HEK293 (cell line): ENCODE data around the gene MYO1D.

Source experiments
- CTCF ChIA-PET: fragments of 350-600 bp; formaldehyde crosslinking; extraction: SDS; loops from one replicate; lab custom pipeline; 2021; ENCODE audit warnings: antibody characterized with exemption; lab: Yijun Ruan, JAX
- POLR2A ChIA-PET: fragments of 300-600 bp; formaldehyde crosslinking; extraction: SDS; loops from one replicate; lab custom pipeline; 2020; ENCODE audit warnings: antibody characterized with exemption, inconsistent platforms; lab: Yijun Ruan, JAX
- H3K27ac ChIP-seq: fragments of 200-500 bp; sonication (Bioruptor generic); 2 replicates; pipeline ENCODE4 v1.5.1; 2014; ENCODE audit warnings: low read depth, low read length, control low read depth, inconsistent platforms; ENCODE audit errors: extremely low read depth
- H3K36me3 ChIP-seq, 2 experiments: fragments of 200-500 bp in 1 of 2; sonication (Bioruptor generic) in 1 of 2; 1 replicate in 1 of 2; 2 replicates in 1 of 2; pipeline ENCODE4 v1.5.1; 2014 to 2017; ENCODE audit warnings: inconsistent platforms in 2 of 2, low read length in 2 of 2; ENCODE audit not compliant: control insufficient read depth in 2 of 2, insufficient read depth in 1 of 2
- H3K4me1 ChIP-seq: fragments of 200-500 bp; sonication (Bioruptor generic); 2 replicates; pipeline ENCODE4 v1.5.1; 2014; ENCODE audit warnings: mild to moderate bottlenecking, low read length, inconsistent platforms; ENCODE audit not compliant: control insufficient read depth, insufficient read depth
- H3K4me3 ChIP-seq: 2 replicates; pipeline ENCODE4 v1.5.1; 2011; ENCODE audit warnings: low read depth, mild to moderate bottlenecking, control low read depth, low read length, moderate library complexity
- H3K9me3 ChIP-seq: fragments of 200-500 bp; sonication (Bioruptor generic); 2 replicates; pipeline ENCODE4 v1.5.1; 2014; ENCODE audit warnings: low read depth, low read length, inconsistent platforms; ENCODE audit not compliant: control insufficient read depth, insufficient read depth
- MEIS1 ChIP-seq: sonication (generic); formaldehyde crosslinking; IDR thresholded peaks from 2 replicates; pipeline ENCODE4 v1.8.1; 2022; ENCODE audit warnings: missing genetic modification reagents, mild to moderate bottlenecking, borderline replicate concordance
- SETDB1 ChIP-seq: IDR thresholded peaks from one replicate; pipeline ENCODE4 v1.6.1; 2017; ENCODE audit warnings: mild to moderate bottlenecking, low read length, moderate library complexity, mixed read lengths; ENCODE audit not compliant: insufficient read length
- SP2 ChIP-seq: fragments of 450-650 bp; formaldehyde crosslinking; IDR thresholded peaks from 2 replicates; pipeline ENCODE4 v1.5.1; 2016; ENCODE audit warnings: missing biosample characterization, missing genetic modification characterization
- SP7 ChIP-seq: fragments of 450-650 bp; formaldehyde crosslinking; IDR thresholded peaks from 2 replicates; pipeline ENCODE4 v1.5.1; 2016; ENCODE audit warnings: missing biosample characterization, missing genetic modification characterization
- ZFHX2 ChIP-seq: fragments of 450-650 bp; formaldehyde crosslinking; conservative IDR thresholded peaks from 2 replicates; pipeline ENCODE4 v1.5.1; 2016; ENCODE audit warnings: missing biosample characterization, missing genetic modification characterization
- ZNF132 ChIP-seq: fragments of 450-650 bp; formaldehyde crosslinking; IDR thresholded peaks from 2 replicates; pipeline ENCODE4 v1.5.1; 2017; ENCODE audit warnings: missing biosample characterization, missing genetic modification characterization, borderline replicate concordance
- ZNF175 ChIP-seq: fragments of 450-650 bp; formaldehyde crosslinking; IDR thresholded peaks from 2 replicates; pipeline ENCODE4 v1.5.1; 2016; ENCODE audit warnings: missing biosample characterization, missing genetic modification characterization
- ZNF23 ChIP-seq: fragments of 450-650 bp; formaldehyde crosslinking; IDR thresholded peaks from 2 replicates; pipeline ENCODE4 v1.5.1; 2016; ENCODE audit warnings: missing biosample characterization, missing genetic modification characterization, borderline replicate concordance
- ZNF239 ChIP-seq: fragments of 450-650 bp; formaldehyde crosslinking; IDR thresholded peaks from 2 replicates; pipeline ENCODE4 v1.5.1; 2016; ENCODE audit warnings: missing biosample characterization, missing genetic modification characterization
- ZNF544 ChIP-seq: fragments of 450-650 bp; formaldehyde crosslinking; IDR thresholded peaks from 2 replicates; pipeline ENCODE4 v1.5.0; 2017; ENCODE audit warnings: missing biosample characterization, missing genetic modification characterization
- ZNF560 ChIP-seq: fragments of 450-650 bp; formaldehyde crosslinking; IDR thresholded peaks from 2 replicates; pipeline ENCODE4 v1.5.1; 2017; ENCODE audit warnings: missing biosample characterization, missing genetic modification characterization, borderline replicate concordance
- ZNF561 ChIP-seq: fragments of 450-650 bp; IDR thresholded peaks from 2 replicates; pipeline ENCODE4 v1.5.1; 2018; ENCODE audit warnings: missing biosample characterization, missing genetic modification characterization, borderline replicate concordance
- ZNF585B ChIP-seq: fragments of 450-650 bp; formaldehyde crosslinking; IDR thresholded peaks from 2 replicates; pipeline ENCODE4 v1.5.1; 2016; ENCODE audit warnings: missing biosample characterization, missing genetic modification characterization
- ZNF654 ChIP-seq: fragments of 450-650 bp; formaldehyde crosslinking; IDR thresholded peaks from 2 replicates; pipeline ENCODE4 v1.5.1; 2016; ENCODE audit warnings: low read depth, missing biosample characterization, missing genetic modification characterization
- ZNF785 ChIP-seq: fragments of 450-650 bp; formaldehyde crosslinking; IDR thresholded peaks from 2 replicates; pipeline ENCODE4 v1.5.1; 2016; ENCODE audit warnings: missing biosample characterization, missing genetic modification characterization
- ZNF843 ChIP-seq: fragments of 450-650 bp; formaldehyde crosslinking; IDR thresholded peaks from 2 replicates; pipeline ENCODE4 v1.5.1; 2016; ENCODE audit warnings: missing biosample characterization, missing genetic modification characterization
- TF ChIP-seq, protein P1 (sequence below): fragments of 450-650 bp; formaldehyde crosslinking; conservative IDR thresholded peaks from 2 replicates; pipeline ENCODE4 v1.5.1; 2016; ENCODE audit warnings: low read depth, missing biosample characterization, missing genetic modification characterization
- TF ChIP-seq, protein P2 (sequence below): fragments of 450-650 bp; formaldehyde crosslinking; IDR thresholded peaks from 2 replicates; pipeline ENCODE4; 2016; ENCODE audit warnings: missing biosample characterization, missing genetic modification characterization

Gene MYO1D

DNA sequence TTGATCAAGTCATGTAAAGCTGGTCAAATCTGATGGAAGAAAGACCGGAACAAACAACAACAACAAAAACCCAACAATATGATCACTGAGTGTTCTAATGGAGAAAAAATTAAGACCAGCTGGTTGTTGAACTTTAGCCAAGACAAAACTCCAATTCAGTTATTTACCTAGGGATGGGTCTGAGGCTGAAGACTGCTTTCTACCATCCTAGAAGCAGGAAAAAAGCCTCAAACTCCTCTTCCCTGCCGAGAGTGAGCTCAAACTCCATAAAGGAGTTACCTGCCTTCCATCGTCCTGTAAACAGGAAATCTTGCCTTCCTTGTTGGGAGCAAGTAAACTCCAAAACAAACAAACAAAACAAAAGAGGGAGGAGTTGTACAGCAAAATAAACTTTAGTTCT is 28.0 kb upstream of the MYO1D start (continued):
- TF ChIP-seq, protein P1, sequence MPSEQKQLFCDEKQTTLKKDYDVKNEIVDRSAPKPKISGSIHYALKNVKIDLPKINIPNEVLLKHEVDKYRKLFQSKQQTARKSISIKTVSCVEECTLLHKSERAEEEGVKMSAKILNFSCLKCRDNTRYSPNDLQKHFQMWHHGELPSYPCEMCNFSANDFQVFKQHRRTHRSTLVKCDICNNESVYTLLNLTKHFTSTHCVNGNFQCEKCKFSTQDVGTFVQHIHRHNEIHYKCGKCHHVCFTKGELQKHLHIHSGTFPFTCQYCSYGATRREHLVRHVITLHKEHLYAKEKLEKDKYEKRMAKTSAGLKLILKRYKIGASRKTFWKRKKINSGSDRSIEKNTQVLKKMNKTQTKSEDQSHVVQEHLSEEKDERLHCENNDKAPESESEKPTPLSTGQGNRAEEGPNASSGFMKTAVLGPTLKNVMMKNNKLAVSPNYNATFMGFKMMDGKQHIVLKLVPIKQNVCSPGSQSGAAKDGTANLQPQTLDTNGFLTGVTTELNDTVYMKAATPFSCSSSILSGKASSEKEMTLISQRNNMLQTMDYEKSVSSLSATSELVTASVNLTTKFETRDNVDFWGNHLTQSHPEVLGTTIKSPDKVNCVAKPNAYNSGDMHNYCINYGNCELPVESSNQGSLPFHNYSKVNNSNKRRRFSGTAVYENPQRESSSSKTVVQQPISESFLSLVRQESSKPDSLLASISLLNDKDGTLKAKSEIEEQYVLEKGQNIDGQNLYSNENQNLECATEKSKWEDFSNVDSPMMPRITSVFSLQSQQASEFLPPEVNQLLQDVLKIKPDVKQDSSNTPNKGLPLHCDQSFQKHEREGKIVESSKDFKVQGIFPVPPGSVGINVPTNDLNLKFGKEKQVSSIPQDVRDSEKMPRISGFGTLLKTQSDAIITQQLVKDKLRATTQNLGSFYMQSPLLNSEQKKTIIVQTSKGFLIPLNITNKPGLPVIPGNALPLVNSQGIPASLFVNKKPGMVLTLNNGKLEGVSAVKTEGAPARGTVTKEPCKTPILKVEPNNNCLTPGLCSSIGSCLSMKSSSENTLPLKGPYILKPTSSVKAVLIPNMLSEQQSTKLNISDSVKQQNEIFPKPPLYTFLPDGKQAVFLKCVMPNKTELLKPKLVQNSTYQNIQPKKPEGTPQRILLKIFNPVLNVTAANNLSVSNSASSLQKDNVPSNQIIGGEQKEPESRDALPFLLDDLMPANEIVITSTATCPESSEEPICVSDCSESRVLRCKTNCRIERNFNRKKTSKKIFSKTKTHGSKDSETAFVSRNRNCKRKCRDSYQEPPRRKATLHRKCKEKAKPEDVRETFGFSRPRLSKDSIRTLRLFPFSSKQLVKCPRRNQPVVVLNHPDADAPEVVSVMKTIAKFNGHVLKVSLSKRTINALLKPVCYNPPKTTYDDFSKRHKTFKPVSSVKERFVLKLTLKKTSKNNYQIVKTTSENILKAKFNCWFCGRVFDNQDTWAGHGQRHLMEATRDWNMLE (tag by site-specific recombination) = no peak
- no peak for TF ChIP-seq ZNF23
- TF ChIP-seq ZNF132 (tag by site-specific recombination) = no peak
- TF ChIP-seq ZFHX2 (tag by site-specific recombination) = no peak
- no peak for TF ChIP-seq ZNF843 (tag by site-specific recombination)
- TF ChIP-seq ZNF585B = no peak
- no peak for TF ChIP-seq SP7 (tag by site-specific recombination)

DNA sequence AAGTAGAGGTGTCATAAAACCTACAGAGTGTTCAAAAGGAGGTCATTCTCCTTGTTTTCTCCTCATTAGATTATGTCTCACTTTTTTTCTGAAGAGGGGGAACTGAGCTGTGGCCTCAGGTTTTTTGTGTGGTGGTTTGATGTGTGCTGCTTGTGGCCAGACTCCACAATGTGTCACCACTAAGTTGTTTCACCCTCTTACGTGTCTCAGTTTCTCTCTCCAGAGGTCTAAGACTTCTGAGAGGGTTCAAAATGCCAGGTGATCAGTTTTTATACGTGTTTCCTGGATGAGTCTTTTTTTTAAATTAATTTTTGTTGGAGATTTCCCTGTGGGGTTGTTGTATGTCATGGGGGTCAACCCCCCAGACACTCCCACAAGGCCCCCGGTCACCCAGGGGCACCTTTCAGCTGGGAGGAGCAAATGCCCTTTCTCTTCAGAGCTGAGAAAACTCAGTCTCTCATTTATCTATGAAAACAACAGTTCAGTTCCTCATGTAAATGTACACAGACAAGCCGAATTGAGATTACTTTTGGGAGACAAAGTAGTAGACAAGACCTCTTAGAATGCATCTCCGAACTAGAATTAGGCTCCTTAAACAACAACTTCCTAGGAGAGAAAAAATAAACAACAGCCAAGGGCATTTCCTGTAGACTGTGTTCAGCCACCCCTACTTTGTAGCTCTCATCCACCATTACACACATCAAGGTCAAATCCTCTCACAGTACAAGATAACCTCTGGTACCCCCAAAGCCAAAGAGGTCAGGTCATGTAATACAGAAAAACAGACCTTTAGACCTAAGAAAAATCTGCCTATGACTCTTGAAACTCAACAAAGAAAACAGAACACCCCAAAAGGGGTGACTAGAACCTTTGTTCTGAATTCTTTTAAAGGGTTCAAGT is 27.1 kb upstream of the MYO1D start:
- Histone ChIP-seq H3K36me3 (no peaks in the 10 kb centered on the region), H3K9me3 (no peaks in the 10 kb centered on the region), H3K4me3 (no peak overlapping the region), H3K4me1 (no peaks in the 10 kb centered on the region), H3K27ac (no peak overlapping the region)
- no peak for TF ChIP-seq ZNF654 (tag by site-specific recombination)
- TF ChIP-seq ZNF561 (tag by site-specific recombination) = no peak
- no peak for TF ChIP-seq ZNF560 (tag by site-specific recombination)
- TF ChIP-seq ZNF175 (tag by site-specific recombination) = no peak
- TF ChIP-seq MEIS1 = no peak
- TF ChIP-seq ZNF544 = no peak
- no peak for TF ChIP-seq ZNF785 (tag by site-specific recombination)
- TF ChIP-seq ZNF239 (tag by site-specific recombination) = no peak
- TF ChIP-seq, protein P2, sequence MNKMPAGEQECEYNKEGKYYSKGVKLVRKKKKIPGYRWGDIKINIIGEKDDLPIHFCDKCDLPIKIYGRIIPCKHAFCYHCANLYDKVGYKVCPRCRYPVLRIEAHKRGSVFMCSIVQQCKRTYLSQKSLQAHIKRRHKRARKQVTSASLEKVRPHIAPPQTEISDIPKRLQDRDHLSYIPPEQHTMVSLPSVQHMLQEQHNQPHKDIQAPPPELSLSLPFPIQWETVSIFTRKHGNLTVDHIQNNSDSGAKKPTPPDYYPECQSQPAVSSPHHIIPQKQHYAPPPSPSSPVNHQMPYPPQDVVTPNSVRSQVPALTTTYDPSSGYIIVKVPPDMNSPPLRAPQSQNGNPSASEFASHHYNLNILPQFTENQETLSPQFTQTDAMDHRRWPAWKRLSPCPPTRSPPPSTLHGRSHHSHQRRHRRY (tag by site-specific recombination) = no peak
- TF ChIP-seq SP2 (tag by site-specific recombination) = no peak
- POLR2A ChIA-PET = no interaction called here
- CTCF ChIA-PET = interaction anchor here (0.6 to 2.1 kb wide), 7 partner anchors 11 to 133 kb away, joined by 3 to 8 read pairs (median 3); partner anchors contain the start of gene MYO1D

DNA sequence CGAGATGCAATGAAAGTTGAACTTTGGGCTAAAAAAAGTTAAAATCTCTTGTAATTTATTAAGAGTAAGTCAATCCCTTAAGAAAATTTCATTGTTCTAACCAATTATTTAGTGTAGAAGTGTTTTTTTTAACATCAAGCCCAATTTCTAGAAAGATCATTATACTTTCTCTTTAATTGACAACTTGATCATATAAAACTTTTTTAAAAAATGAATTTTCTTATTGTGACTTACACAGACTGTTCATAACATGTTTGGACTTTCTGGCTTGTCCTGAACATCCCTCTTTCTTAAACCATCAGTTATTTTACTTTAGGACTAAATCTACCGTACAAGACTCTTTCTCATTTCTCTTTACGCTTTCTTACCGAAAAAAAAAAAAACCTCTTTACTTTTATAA is 24.8 kb upstream of the MYO1D start:
- H3K9me3 ChIP-seq = no peaks in the 10 kb centered on the region
- CTCF ChIA-PET = no interaction called here

More for the DNA sequence above, 24.8 kb upstream of the MYO1D start:
- H3K4me1 ChIP-seq = no peaks in the 10 kb centered on the region
- H3K27ac ChIP-seq = no peak overlapping the region
- POLR2A ChIA-PET = no interaction called here
- H3K4me3 ChIP-seq = no peak overlapping the region
- H3K36me3 ChIP-seq = no peaks in the 10 kb centered on the region
- TF ChIP-seq SETDB1 (peak; percentile 96), ZFHX2 (tag by site-specific recombination) (no peak)
